GM18951 (cell line): Measurements from ENCODE around the gene ZYX.

ENCODE experiments used
- POLR2A ChIP-seq: IDR thresholded peaks from 4 replicates; pipeline ENCODE4 v1.6.1; 2011; ENCODE audit warnings: mild to moderate bottlenecking; ENCODE audit not compliant: insufficient read length, insufficient read depth; ENCODE audit errors: extremely low read depth
- in situ Hi-C: fragments of 300-500 bp; cut with MboI; formaldehyde crosslinking; loops from one replicate; pipeline ENCODE4 v1.12.0; 2022; ENCODE audit warnings: low sequenced_read_pairs, mixed read lengths, inconsistent platforms; ENCODE audit not compliant: unreplicated experiment

Gene ZYX

GRCh38 chr7:143405173-143406001 lies 24.2 kb downstream of the ZYX start:
- TF ChIP-seq POLR2A = no peak
- in situ Hi-C loops = no loop called here

GRCh38 chr7:143406002-143406357 lies 24.8 kb downstream of the ZYX start:
- no peak for TF ChIP-seq POLR2A
- in situ Hi-C loops = no loop called here

- TF ChIP-seq POLR2A = no peak
- in situ Hi-C loops = no loop called here
Observed at GRCh38 chr7:143407287-143408251, 26.4 kb downstream of the ZYX start.

- in situ Hi-C loops = no loop called here
Observed at GRCh38 chr7:143408252-143408685, 27.1 kb downstream of the ZYX start.

GRCh38 chr7:143408686-143409561 lies 27.8 kb downstream of the ZYX start, which contains the start of gene EPHA1:
Gene EPHA1 (minus strand): TSS chr7:143408856. CDS start chr7:143408805, 51 bp downstream.
- no peak for TF ChIP-seq POLR2A
- in situ Hi-C loops = no loop called here

More at GRCh38 chr7:143408252-143408685, 27.1 kb downstream of the ZYX start:
- no peak for TF ChIP-seq POLR2A

DNA sequence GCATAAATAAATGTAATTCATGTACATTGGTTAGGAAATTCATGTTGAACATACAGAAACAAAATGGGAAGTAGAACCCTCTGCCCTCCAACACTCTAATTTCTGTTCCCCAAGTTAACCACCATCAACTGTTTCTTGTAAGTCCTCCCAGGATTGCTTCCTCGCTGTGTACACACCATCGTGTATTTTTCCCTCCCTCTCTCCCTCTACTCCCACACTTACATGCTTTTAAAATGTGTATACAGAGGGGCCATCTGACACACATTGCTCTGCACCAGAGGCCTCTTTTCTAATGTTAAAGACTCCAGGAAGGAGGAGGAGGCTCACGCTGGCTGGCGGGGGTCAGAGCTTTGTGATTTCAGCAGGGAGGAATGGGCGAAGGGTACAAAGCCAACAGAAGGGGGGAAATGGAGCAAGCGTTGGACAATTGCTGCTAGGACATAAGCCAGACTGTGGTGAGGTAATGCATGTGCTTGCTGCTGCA lies 29.4 kb downstream of the ZYX start:
- no peak for TF ChIP-seq POLR2A
- in situ Hi-C loops = loop anchor here (10.0 kb wide), 1 partner anchor 156 kb away; no protein-coding TSS in a partner anchor

DNA sequence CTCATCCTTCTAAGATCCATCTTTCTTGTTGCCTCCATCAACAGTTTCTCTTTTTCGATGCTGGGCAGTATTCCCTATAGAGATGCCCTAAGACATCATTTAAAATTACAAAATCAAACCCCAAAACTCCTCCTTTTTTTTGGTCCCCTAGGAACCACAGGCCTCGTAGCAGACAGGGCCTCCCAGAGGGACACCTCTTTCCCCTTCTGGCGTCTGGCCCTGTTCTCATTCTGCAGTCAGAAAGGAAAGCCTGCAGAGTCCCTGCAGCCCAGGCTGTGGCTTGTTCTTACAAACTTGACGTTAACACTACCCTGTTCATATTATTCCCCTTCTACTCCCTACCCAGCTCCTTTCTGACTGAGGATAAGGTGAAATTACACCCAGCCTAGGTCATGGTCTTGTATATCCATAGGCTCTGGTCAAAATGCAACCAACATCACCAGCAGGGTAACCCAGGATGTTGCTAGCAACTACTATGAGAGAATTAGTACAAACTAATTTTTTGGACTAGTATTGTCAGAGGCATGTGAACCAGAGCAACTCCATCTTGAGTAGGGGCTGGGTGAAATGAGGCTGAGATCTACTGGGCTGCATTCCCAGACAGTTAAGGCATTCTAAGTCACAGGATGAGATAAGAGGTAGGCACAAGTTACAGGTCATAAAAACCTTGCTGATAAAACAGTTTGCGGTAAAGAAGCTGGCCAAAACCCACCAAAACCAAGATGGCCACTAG lies 31.0 kb downstream of the ZYX start:
- in situ Hi-C loops = loop anchor here (10.0 kb wide), 1 partner anchor 157 kb away; no protein-coding TSS in a partner anchor
- no peak for TF ChIP-seq POLR2A

DNA sequence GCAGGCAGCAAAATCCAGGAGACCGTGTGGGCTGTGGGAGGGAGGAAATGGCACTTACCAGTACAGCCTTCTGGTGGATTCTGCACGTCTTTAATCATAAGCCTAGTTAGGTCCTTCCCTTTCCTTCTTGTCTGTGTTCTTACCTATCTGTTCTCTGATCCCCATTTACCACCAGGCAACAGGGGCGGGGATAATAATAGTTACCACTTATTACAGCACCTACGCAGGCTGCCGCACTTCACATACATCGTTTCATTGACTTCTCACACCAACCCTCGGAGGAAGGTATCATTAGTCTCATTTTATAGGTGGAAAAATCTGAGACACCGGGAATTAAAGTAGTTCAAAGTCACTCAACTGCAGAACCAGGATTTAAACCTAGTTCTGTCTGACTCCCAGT lies 32.0 kb downstream of the ZYX start:
- TF ChIP-seq POLR2A = no peak

DNA sequence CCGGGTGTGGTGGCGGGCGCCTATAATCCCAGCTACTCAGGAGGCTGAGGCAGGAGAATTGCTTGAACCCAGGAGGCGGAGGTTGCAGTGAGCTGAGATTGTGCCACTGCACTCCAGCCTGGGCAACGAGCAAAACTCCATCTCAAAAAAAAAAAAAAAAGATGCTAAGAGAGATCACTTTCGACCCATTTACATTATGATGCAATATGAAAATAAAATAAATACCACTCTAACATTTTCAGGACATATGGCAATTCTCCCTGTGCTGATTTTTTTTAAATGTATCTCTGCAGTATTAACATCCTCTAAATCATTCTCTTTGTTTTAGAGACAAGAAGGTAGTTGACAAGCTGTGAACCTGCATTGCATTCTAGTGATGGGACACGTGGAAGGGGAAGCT lies 34.1 kb downstream of the ZYX start:
- in situ Hi-C loops = loop anchor here (10.0 kb wide), 1 partner anchor 160 kb away; no protein-coding TSS in a partner anchor

More for the DNA sequence above, 32.0 kb downstream of the ZYX start:
- in situ Hi-C loops = loop anchor here (10.0 kb wide), 1 partner anchor 158 kb away; no protein-coding TSS in a partner anchor

DNA sequence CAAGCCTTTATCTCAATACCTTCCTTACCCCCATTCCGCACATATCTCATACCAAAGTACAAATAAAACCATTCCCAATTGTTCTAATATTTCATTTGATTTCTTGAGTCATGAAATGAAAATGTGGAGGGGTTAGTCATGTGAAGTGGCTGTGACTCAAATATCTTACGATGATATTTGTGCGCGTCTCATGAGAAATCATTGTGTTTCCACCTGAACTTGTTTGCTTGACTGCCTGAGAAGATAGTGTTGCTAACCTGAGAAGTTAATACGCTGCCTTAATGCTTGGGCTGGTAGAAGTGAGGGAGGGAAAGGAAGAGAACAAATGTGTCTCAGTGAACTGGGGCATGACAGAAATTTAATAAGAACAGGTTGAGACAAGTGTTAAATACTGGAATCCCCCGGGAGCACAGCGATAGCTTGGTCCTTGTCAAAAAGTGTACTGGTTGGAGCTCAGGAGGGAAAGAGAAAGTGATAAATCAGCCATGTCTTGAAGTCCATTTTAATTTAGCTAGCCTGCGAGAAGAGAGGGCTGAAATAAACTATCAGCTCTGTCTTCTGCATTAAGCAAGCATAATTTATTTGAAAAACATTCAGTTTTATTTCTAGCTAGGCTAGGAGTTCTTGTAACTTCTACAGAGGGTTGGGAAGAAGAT lies 34.7 kb downstream of the ZYX start:
- in situ Hi-C loops = loop anchor here (10.0 kb wide), 1 partner anchor 161 kb away; no protein-coding TSS in a partner anchor
- no peak for TF ChIP-seq POLR2A

- in situ Hi-C loops = loop anchor here (10.0 kb wide), 1 partner anchor 162 kb away; no protein-coding TSS in a partner anchor
- no peak for TF ChIP-seq POLR2A
Observed at GRCh38 chr7:143416565-143417149, 35.5 kb downstream of the ZYX start.
